HG03469 (cell line): ENCODE data around the gene IFNAR2.

ENCODE experiments used
- ATAC-seq: cut with Tn5 transposase; IDR thresholded peaks from one replicate; pipeline ENCODE4 v1.9.1; 2021; ENCODE audit warnings: mild to moderate bottlenecking, moderate library complexity, moderate number of reproducible peaks; ENCODE audit not compliant: unreplicated experiment

IFNAR2 gene

GRCh38 chr21:33266050-33266788 is 36.5 kb downstream of the IFNAR2 start, which contains the start of gene IL10RB:
Gene IL10RB, plus strand, starts transcription at chr21:33266367. Its CDS starts 99 bp downstream, at chr21:33266466.
- no peak for ATAC-seq

- no peak for ATAC-seq
Observed at GRCh38 chr21:33266789-33267135, 37.0 kb downstream of the IFNAR2 start.

- no peak for ATAC-seq
Observed at GRCh38 chr21:33267250-33267649, 37.5 kb downstream of the IFNAR2 start.

- peak; percentile 16 for ATAC-seq
Observed at GRCh38 chr21:33268393-33268736, 38.6 kb downstream of the IFNAR2 start.

GRCh38 chr21:33268737-33269441 is 39.2 kb downstream of the IFNAR2 start:
- ATAC-seq, result peak; percentile 45

GRCh38 chr21:33270986-33271385 is 41.2 kb downstream of the IFNAR2 start:
- ATAC-seq, result no peak

GRCh38 chr21:33273044-33273443 is 43.3 kb downstream of the IFNAR2 start:
- ATAC-seq, result no peak

GRCh38 chr21:33278721-33279120 is 49.0 kb downstream of the IFNAR2 start:
- no peak for ATAC-seq

- ATAC-seq, result no peak
Observed at GRCh38 chr21:33279330-33279820, 49.6 kb downstream of the IFNAR2 start.
